Suprapubic skin (tissue), 3 donors: ENCODE results near the gene SYPL2.

Source experiments
- CTCF ChIP-seq, 2 donors: fragments of 200-600 bp in 1 of 2; fragments of 450-650 bp in 1 of 2; sonication (generic) in 1 of 2; IDR thresholded peaks; one replicate each; pipeline ENCODE4 v1.5.1; 2016 to 2019; ENCODE audit warnings: antibody characterized with exemption in 2 of 2, mild to moderate bottlenecking in 1 of 2, moderate library complexity in 1 of 2
- EP300 ChIP-seq: sonication (generic); formaldehyde crosslinking; IDR thresholded peaks from one replicate; pipeline ENCODE4 v1.6.1; 2017; ENCODE audit warnings: antibody characterized with exemption
- POLR2A ChIP-seq, 2 donors: fragments of 450-650 bp; IDR thresholded peaks; one replicate each; pipeline ENCODE4 v1.6.1; 2017; ENCODE audit warnings: antibody characterized with exemption in 2 of 2, mild to moderate bottlenecking in 2 of 2, moderate library complexity in 2 of 2

- no peak for TF ChIP-seq CTCF (IDR thresholded peaks at IDR 0.05)
- no peak for TF ChIP-seq EP300
- TF ChIP-seq POLR2A (IDR thresholded peaks at IDR 0.05) = no peak
These were observed 8.9 kb downstream of the SYPL2 start for GRCh38 chr1:109475261-109475660.
